Hindlimb muscle (tissue), 1 donor: ENCODE data around the gene MRPS33. TPM values are rescaled to one million over a fixed set of nuclear protein-coding genes. Genes with fewer than 3 reads are reported as not detected.
"Not testable (repeated sequence)": the region's sequence is repeated elsewhere in the genome, so short reads cannot be mapped to it uniquely, and the experiment has no call there.

Experiments used
- DNase-seq: peaks from one replicate; pipeline ENCODE4 v3.0.0-alpha.2; 2013
- polyA plus RNA-seq: library from polyadenylated mRNA; unstranded; fragments of 120-200 nt; gene quantifications from one replicate; pipeline ENCODE4 v1.2.1, GENCODE V29; 2013; ENCODE audit not compliant: insufficient read length

Gene MRPS33
- polyA plus RNA-seq, 1 donor: 73.3 TPM

GRCh38 chr7:141012044-141012685, 2.6 kb downstream of the MRPS33 start:
- peak; percentile 53 for DNase-seq

DNA sequence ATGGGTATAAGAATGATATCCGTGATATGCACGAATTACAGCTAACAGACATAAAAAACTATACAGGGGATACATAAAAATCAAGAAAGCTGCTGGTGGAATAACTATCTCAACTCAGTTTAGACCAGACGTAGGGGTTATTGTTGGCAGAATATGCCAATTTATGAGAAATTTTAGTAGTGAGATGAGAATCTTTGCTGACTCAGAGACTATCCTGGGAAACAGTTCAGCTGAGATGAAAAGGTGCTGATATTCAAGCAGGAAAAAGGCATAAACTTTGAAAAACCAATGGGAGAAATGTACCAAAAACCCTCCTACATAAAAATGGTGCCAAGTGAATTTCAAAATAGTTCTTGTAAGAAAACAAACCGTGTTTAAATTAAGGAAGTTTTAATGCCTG, 3.3 kb downstream of the MRPS33 start:
- no peak for DNase-seq

DNA sequence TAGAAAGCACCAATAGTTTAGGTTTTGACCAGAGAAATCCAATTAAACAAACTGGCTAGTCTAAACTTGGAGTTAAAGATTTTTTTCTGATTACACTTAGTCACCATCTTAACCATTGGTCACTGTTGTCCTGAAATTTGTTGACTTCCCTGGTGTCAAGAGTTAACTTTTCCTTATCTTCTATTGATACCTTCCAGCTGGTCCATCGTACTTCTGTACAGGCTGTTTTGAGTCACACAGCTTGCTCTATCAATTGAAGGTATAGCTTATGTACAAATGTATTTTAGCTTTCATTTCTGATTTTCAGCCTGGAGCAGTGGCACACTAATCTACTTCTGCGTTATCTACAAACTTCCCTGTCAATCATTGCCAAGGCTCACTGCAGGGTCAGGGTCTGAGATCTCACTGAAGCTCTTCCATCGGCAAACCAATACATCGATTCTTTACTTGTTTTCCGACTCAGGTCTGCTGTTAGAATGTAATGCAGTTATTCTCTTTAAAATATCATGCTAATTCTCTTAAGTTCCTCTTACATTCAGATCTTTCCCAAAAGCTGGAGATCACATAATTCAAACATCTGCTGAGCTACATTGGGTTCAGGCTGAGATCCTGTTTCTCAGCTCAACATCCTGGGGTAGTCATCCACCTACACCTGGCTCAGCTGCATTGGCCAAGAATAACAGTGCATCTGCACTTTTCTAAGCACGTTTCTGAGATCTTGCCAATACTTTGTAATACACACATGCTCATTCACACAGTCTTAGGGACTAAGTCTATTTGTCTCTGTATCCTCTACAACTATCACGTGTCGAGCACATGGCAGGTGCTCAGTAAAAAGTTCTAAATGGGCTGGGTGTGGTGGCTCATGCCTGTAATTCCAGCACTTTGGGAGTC, 11.3 kb downstream of the MRPS33 start:
- DNase-seq: no peak

DNA sequence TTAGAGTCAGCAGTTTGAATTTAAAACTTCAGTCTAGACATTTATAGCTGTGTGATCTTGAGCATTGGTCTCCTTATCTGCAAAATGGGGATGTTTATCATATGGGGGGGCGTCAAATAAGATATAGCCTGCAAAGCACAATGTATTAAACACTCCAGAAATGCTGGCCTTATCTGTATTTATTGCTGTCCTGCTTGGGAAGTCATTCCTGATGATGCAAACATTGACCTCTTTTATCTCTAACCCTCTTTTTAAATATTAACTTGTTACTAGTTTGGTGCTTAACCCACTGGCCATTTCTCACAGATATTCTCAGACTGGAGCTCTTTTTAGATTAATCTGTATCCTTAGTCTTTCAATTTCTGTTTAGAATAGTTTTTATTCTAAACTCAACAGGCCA, 13.2 kb downstream of the MRPS33 start:
- no peak for DNase-seq

DNA sequence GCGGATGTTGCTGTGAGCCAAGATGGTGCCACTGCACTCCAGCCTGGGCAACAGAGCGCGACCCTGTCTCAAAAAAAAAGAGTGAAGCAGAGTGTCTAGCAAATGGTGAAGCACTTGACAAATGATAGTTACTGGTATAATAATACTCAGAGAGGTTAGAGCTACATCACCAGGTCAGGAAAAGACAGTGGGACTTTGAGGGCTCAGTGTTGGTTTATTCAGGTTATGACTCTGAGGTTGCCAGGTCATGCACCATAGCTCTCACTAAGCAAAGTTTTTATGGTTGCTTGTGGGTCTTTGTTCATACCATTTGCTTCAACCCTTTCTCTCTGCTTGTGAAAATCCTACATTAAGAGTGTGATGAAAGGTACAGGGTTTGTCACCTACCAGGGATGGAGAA, 13.6 kb downstream of the MRPS33 start:
- no peak for DNase-seq

- no peak for DNase-seq
Observed at GRCh38 chr7:140998715-140999114, 16.0 kb downstream of the MRPS33 start.

DNA sequence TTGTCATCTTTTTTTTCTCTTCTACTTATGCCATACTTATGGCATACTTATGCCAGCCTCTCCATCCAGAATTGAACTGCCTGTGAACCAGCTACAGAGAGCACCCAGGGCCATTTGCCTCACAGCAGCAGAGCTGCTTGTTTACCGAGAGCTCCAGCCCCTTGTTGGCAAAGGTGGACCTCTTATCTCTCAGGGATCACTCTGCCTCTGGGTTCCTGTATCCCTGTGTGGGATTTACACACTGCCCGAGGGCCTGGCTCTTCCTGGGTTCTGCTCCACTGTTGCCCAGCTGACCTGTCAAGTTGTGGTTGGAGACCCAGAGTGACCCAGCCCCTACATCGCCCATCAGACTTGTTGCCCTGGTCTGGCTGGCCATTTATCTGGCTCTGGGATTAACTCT, 22.3 kb downstream of the MRPS33 start:
- no peak for DNase-seq

DNA sequence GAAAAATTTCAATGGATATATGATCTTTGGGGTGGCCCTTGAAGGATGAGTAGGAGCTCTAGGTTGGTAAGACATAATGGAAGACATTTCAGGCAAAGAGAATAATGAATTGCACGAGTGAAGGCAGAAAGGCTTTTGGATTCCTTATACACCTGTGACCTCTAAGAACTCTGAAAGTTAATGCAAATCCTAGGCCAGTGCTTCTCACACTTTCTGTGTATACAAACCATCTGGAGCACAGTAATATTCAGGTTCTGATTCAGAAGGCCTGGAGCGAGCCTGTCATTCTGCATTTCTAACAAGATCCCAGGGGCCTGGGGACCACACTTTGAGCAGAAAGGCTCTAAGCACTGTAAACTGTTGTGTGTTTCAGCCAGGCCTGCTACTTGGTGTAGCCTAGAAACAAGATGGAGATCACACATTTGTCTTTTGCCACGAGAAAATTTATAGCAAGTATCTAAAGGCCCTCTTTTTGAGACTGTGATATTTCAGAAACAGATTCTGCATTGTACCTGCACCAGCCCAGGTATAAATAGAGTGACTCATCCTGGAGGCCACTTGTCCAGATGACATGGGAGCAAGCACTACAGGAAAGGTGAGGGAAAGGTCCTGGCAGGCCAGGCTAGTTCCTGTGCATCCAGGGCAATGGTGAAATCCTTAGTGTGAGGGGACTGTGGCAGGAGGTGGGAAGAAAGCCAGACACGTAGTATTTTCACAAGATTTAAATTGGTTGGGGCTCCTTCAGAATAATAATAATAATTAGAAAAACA, 24.4 kb downstream of the MRPS33 start:
- no peak for DNase-seq

GRCh38 chr7:140989068-140989467, 25.7 kb downstream of the MRPS33 start:
- DNase-seq: no peak

GRCh38 chr7:140983802-140984201, 30.9 kb downstream of the MRPS33 start:
- no peak for DNase-seq

- DNase-seq: no peak
Observed at GRCh38 chr7:140982508-140982907, 32.2 kb downstream of the MRPS33 start.

DNA sequence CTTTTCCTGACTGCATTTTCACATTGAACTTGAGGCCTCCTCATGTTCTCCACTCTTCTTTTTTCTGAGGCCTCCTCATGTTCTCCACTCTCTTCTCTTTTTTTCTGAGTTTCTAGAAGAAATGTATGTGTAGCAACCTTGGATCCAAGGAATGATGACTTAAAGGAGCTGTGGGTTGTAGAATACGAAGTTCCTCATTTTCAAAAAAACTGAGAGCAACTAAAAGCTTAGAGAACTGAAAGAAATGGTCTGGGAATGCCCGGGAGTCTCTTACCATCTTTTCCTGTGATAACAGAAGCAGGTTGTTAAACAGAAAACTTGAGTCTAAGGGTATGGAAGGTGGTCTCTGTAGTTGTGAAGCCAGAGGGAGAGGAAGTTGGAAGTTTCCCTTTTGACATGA, 32.8 kb downstream of the MRPS33 start:
- no peak for DNase-seq

DNA sequence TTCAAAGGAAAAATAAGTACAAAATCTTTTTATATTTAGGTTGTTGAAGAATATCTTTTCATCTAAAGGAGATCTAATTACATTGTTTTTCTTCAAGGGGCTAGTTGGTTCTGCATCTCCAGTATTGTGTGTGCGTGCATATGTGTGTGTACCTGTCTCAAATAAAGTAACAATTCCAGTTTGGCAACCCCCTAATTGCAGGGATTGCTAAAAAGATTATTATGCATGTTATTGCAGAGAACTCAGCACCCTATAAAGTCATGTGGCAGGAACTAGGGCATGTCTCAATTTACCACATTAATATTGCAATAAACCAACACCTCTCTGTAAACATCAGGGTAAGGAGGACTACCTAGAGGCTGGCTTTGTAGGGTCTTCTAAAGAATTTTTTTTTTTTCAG, 37.0 kb downstream of the MRPS33 start:
- DNase-seq: no peak

GRCh38 chr7:140972876-140973829, 41.6 kb downstream of the MRPS33 start:
- no peak for DNase-seq

DNA sequence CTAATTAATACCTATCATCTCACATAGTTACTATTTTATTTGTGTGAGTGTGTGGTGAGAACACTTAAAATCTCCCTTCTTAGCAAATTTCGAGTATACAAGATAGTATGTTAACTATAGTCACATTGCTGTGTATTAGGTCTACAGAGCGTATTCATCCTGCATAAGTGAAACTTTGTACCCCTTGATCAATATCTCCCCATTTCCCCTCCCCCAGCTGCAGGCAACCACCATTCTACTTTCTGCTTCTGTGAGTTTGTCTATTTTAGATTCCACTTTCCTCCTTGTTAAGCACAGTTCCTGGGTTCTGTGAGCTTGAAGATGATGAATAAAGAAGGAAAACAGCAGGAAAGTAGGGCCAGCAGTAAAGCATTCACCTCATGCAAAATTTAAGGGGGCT, 42.4 kb downstream of the MRPS33 start:
- no peak for DNase-seq

DNA sequence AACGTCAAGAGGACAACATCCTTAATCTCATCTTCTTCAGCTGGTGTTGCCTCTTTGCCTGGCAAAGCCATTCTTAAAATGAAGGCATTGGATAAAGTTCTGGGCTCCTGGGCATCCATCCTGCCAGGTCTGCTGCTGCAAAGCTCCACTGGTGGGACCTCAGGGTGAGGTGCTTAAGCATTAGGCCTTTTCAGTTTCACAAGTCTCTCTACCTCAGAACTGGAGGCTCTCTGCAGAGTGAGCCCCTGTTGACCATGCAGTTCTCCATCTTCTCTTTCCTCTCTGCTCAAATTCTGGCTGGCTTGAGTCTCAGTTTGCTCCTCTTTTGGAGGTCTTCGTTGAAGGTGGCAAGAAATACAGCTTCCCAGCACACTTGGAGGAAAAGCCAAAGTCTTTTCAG, 47.3 kb downstream of the MRPS33 start:
- no peak for DNase-seq

GRCh38 chr7:140966561-140967233, 48.1 kb downstream of the MRPS33 start:
- DNase-seq: no peak

DNA sequence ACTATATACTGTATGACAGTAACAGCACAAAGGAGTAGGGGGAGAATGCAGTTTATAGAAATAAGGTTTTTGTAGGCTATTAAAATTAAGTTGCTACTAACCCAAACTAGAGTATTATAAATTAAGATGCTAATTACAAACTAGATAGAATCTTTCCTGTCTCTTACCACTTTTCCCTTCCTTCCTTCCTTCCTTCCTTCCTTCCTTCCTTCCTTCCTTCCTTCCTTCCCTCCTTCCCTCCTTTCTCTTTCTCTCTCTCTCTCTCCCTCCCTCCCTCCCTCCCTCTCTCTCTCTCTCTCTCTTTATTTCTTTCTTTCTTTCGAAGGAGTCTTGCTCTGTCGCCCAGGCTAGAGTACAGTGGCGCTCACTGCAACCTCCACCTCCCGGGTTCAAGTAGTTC, 53.6 kb downstream of the MRPS33 start:
- no peak for DNase-seq

DNA sequence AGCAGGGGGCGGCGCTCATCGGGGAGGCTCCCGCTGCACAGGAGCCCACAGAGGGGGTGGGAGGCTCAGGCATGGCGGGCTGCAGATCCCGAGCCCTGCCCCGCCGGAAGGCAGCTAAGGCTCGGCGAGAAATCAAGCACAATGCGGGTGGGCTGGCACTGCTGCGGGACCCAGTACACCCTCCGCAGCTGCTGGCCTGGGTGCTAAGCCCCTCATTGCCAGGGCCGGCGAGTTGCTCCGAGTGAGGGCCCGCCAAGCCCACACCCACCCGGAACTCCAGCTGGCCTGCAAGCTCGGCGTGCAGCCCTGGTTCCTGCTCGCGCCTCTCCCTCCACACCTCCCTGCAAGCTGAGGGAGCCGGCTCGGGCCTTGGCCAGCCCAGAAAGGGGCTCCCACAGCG, 57.8 kb downstream of the MRPS33 start:
- not testable (repeated sequence) for DNase-seq
